Endothelial cell of umbilical vein (primary cell): Measurements from ENCODE around the gene PLEKHG5. TPM values are rescaled to one million over a fixed set of nuclear protein-coding genes. Genes with fewer than 3 reads are reported as not detected.

Experiments used
- BruUV-seq: library from RNA; stranded (reverse); fragments of 400-500 nt; replicated peaks from 2 replicates; lab custom pipeline; 2021; lab: Mats Ljungman, UMichigan
- CTCF ChIA-PET: fragments of 300-600, 350-600 bp; sonication (Branson Sonifier 250); formaldehyde crosslinking; loops from one replicate; lab custom pipeline; 2021; ENCODE audit warnings: antibody characterized with exemption, inconsistent platforms; lab: Charles Lee
- POLR2A ChIA-PET: fragments of 300-600, 350-600 bp; sonication (Branson Sonifier 250); formaldehyde crosslinking; loops from one replicate; lab custom pipeline; 2021; ENCODE audit warnings: antibody characterized with exemption, inconsistent platforms; lab: Charles Lee
- DNase-seq: peaks from one replicate; pipeline ENCODE4 v3.0.0-alpha.2; 2011; ENCODE audit warnings: low read depth, low spot score
- FAIRE-seq: peaks from 2 replicates; lab custom pipeline; 2011; peaks lifted over from hg19 to GRCh38; lab: Jason Lieb, UNC
- H2AFZ ChIP-seq: 2 replicates; pipeline ENCODE4 v1.6.0; 2012; ENCODE audit warnings: low read depth, low read length, control low read depth, inconsistent platforms
- H3K27ac ChIP-seq: 2 replicates; pipeline ENCODE4 v1.5.1; 2011; ENCODE audit warnings: low read depth, mild to moderate bottlenecking, control low read depth, low read length, moderate library complexity; ENCODE audit not compliant: insufficient read depth
- H3K27me3 ChIP-seq, 2 experiments: 2 replicates each; pipeline versions ENCODE4 v1.6.0 to v1.6.1; 2011; ENCODE audit warnings: low read length in 2 of 2, mixed read lengths in 1 of 2; ENCODE audit not compliant: control insufficient read depth in 2 of 2, insufficient read depth in 2 of 2
- H3K36me3 ChIP-seq, 2 experiments: 2 replicates in 1 of 2; 3 replicates in 1 of 2; pipeline ENCODE4 v1.5.1; 2011; ENCODE audit warnings: low read length in 2 of 2, mild to moderate bottlenecking in 1 of 2, moderate library complexity in 1 of 2; ENCODE audit not compliant: control insufficient read depth in 2 of 2, insufficient read depth in 2 of 2; ENCODE audit errors: extremely low read depth in 1 of 2
- H3K4me1 ChIP-seq: 3 replicates; pipeline ENCODE4 v1.5.1; 2011; ENCODE audit warnings: mild to moderate bottlenecking, low read length; ENCODE audit not compliant: control insufficient read depth, insufficient read depth; ENCODE audit errors: extremely low read depth
- H3K4me2 ChIP-seq: 2 replicates; pipeline ENCODE4 v1.6.1; 2011; ENCODE audit warnings: low read length, control low read depth, mixed read lengths; ENCODE audit not compliant: insufficient read depth
- H3K4me3 ChIP-seq, 3 experiments: fragments of 200-600 bp in 1 of 3; sonication (generic), shearing (Covaris generic) in 1 of 3; replicated peaks in 1 of 3; 2 replicates each; pipeline ENCODE4 v1.5.1; 2011 to 2016; ENCODE audit warnings: control low read depth in 3 of 3, low read length in 3 of 3, mild to moderate bottlenecking in 2 of 3, inconsistent platforms in 1 of 3, low read depth in 1 of 3, moderate library complexity in 1 of 3; ENCODE audit not compliant: insufficient read depth in 1 of 3
- H3K79me2 ChIP-seq: 2 replicates; pipeline ENCODE4 v1.6.0; 2012; ENCODE audit warnings: low read length, inconsistent platforms; ENCODE audit not compliant: control insufficient read depth, insufficient read depth
- H3K9ac ChIP-seq: replicated peaks from 2 replicates; pipeline ENCODE3; 2011; ENCODE audit warnings: low read length, control low read depth; ENCODE audit not compliant: insufficient read depth; ENCODE audit errors: extremely low read depth
- H3K9me1 ChIP-seq: replicated peaks from 3 replicates; pipeline ENCODE4 v1.6.0; 2011; ENCODE audit warnings: mild to moderate bottlenecking, low read length; ENCODE audit not compliant: control insufficient read depth, insufficient read depth; ENCODE audit errors: extremely low read depth
- H3K9me3 ChIP-seq: replicated peaks from 2 replicates; pipeline ENCODE4 v1.5.1; 2012; ENCODE audit warnings: low read length, inconsistent platforms; ENCODE audit not compliant: control insufficient read depth, insufficient read depth
- H4K20me1 ChIP-seq: replicated peaks from 2 replicates; pipeline ENCODE3; 2011; ENCODE audit warnings: mild to moderate bottlenecking, low read length; ENCODE audit not compliant: control insufficient read depth, insufficient read depth; ENCODE audit errors: extremely low read depth
- CTCF ChIP-seq, 2 donors: IDR thresholded peaks; 1 replicate in 1 of 2; 2 replicates in 1 of 2; pipeline ENCODE4 v1.5.1; 2011; ENCODE audit warnings: low read length in 2 of 2, mild to moderate bottlenecking in 2 of 2, moderate library complexity in 2 of 2, control low read depth in 1 of 2, inconsistent platforms in 1 of 2, low read depth in 1 of 2; ENCODE audit not compliant: insufficient read depth in 1 of 2; ENCODE audit errors: extremely low read depth in 1 of 2
- EZH2 ChIP-seq: IDR thresholded peaks from 2 replicates; pipeline ENCODE4 v1.6.1; 2012; ENCODE audit warnings: borderline replicate concordance, low read depth, mild to moderate bottlenecking, moderate library complexity, low read length, inconsistent platforms; ENCODE audit not compliant: severe bottlenecking
- FOS ChIP-seq: IDR thresholded peaks from 2 replicates; pipeline ENCODE4 v1.6.1; 2011; ENCODE audit warnings: mild to moderate bottlenecking, low read length, moderate library complexity, borderline replicate concordance; ENCODE audit not compliant: insufficient read depth
- GATA2 ChIP-seq: IDR thresholded peaks from 2 replicates; pipeline ENCODE4 v1.7.0; 2011; ENCODE audit warnings: low read depth, mild to moderate bottlenecking, moderate library complexity, mixed read lengths, low read length; ENCODE audit not compliant: insufficient read length, insufficient read depth
- JUN ChIP-seq: IDR thresholded peaks from 2 replicates; pipeline ENCODE4 v1.6.1; 2011; ENCODE audit warnings: borderline replicate concordance, low read depth; ENCODE audit not compliant: insufficient read length, insufficient read depth
- MYC ChIP-seq: IDR thresholded peaks from one replicate; pipeline ENCODE4 v1.6.1; 2011; ENCODE audit warnings: mild to moderate bottlenecking, low read depth, low read length
- POLR2A ChIP-seq: IDR thresholded peaks from 2 replicates; pipeline ENCODE4 v1.6.1; 2012; ENCODE audit warnings: low read depth, mild to moderate bottlenecking, control low read depth, low read length
- POLR2AphosphoS5 ChIP-seq: IDR thresholded peaks from 2 replicates; pipeline ENCODE4 v1.6.1; 2012; ENCODE audit warnings: low read depth, mild to moderate bottlenecking, control low read depth, low read length, moderate library complexity; ENCODE audit not compliant: insufficient read depth
- dilution Hi-C: fragments of 300-500 bp; cut with MboI; formaldehyde crosslinking; loops from one replicate; pipeline ENCODE4 v1.15.0; 2019; ENCODE audit warnings: low sequenced_read_pairs; ENCODE audit not compliant: extremely low pct_ligation_motif_present
- intact Hi-C: fragments of 100-400 bp; cut with micrococcal nuclease; formaldehyde crosslinking; loops from one replicate; pipeline ENCODE4 v1.10.0; 2022
- polyA plus RNA-seq, 4 experiments: library from polyadenylated mRNA; depleted of rRNA in 3 of 4; stranded (reverse) in 3 of 4; unstranded in 1 of 4; fragments of >200 nt; gene quantifications; 2 replicates each; pipeline versions ENCODE4 v1.2.1 to v1.2.3, GENCODE V29; 2011 to 2012; ENCODE audit warnings: missing spikeins in 1 of 4
- total RNA-seq: library from RNA; stranded (reverse); gene quantifications from 2 replicates; pipeline ENCODE4 v1.2.3, GENCODE V29; 2021
- TF ChIP-seq, protein P1 (sequence below): IDR thresholded peaks from 2 replicates; pipeline ENCODE4 v1.6.1; 2011; ENCODE audit not compliant: insufficient read depth, insufficient read length

The PLEKHG5 gene
- total and polyA plus RNA-seq, 2 donors (not counting 3 experiments of a cell fraction or from before 2014, with no cell fraction given), result 30.6 to 56.9 TPM

DNA sequence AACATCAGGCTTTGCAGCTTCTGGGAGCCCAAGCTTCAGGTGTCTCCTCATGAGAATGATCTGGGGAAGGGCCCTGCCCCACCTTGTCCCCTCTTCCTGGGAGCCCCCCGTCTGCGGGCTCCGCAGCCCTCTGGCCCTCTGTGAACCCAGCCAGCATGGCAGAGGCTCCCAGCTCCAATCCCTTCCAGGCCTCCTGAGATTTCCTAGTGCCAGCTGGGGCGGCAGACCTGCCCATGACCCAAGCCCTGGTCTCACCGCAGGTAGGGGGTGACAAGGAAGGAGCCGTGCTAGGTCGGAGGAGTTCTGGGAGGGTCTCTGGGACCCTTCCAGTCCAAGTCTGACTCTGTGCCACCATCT, 7.7 kb downstream of the PLEKHG5 start:
- Histone ChIP-seq H3K4me2 (peak overlapping the region; percentile 65), H3K27me3 (no peaks in the 10 kb centered on the region), H3K9ac (no peak overlapping the region), H3K4me1 (peaks cover 10% of the 10 kb centered on the region), H3K4me3 (no peak overlapping the region), H3K27ac (no peak overlapping the region), H3K9me3 (no peaks in the 10 kb centered on the region), H3K36me3 (no peaks in the 10 kb centered on the region), H3K9me1 (no peaks in the 10 kb centered on the region), H4K20me1 (no peaks in the 10 kb centered on the region), H2AFZ (no peak overlapping the region), H3K79me2 (peaks cover 39% of the 10 kb centered on the region)
- CTCF ChIA-PET, result interaction anchor here (0.9 to 1.1 kb wide), 5 partner anchors 13 to 163 kb away, joined by 3 to 5 read pairs (median 3); no protein-coding TSS in a partner anchor
- no TSS peak for BruUV-seq
- dilution Hi-C loops (no loop called here), intact Hi-C loops (no loop called here)
- TF ChIP-seq POLR2AphosphoS5 (no peak), CTCF (IDR thresholded peaks at IDR 0.05; ENCODE audit: extremely low read depth in 1 of 2, insufficient read depth in 1 of 2, low read depth in 1 of 2, low read length in 2 of 2) (no peak), EZH2 (no peak), FOS (no peak), JUN (no peak), MYC (no peak), GATA2 (no peak), POLR2A (no peak)
- TF ChIP-seq, protein P1, sequence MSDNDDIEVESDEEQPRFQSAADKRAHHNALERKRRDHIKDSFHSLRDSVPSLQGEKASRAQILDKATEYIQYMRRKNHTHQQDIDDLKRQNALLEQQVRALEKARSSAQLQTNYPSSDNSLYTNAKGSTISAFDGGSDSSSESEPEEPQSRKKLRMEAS, result no peak
- POLR2A ChIA-PET, result no interaction called here
- FAIRE-seq (no peak), DNase-seq (no peak)
